ENCODE results near the gene MTOR.
A peak's percentile ranks its signal among the peaks of the same experiment; 100 is the strongest.
"Not testable (repeated sequence)": the region's sequence is repeated elsewhere in the genome, so short reads cannot be mapped to it uniquely, and the experiment has no call there.

The MTOR gene

GRCh38 chr1:11101347-11101746 lies 161.0 kb downstream of the MTOR start:
- TF ChIP-seq CTCF (IDR thresholded peaks at IDR 0.05; ENCODE audit: low read depth, low read length), result no peak
- no peak for DNase-seq (ENCODE audit: extremely low read depth, low read depth)

DNA sequence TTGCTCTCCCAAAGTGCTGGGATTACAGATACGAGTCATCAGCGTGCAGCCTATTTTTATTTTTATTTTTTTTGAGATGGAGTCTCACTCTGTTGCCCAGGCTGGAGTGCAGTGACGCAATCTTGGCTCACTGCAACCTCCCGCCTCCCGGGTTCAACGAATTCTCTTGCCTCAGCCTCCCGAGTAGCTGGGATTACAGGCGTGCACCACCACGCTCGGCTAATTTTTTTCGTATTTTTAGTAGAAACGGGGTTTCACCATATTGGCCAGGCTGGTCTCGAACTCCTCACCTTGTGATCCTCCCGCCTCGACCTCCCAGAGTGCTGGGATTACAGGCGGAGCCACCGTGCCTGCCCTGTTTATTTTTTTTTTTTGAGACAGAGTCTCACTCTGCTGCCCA lies 161.5 kb downstream of the MTOR start:
- not testable (repeated sequence) for DNase-seq (ENCODE audit: extremely low read depth, low read depth)

- no peak for TF ChIP-seq CTCF (IDR thresholded peaks at IDR 0.05; ENCODE audit: low read depth, low read length)
- no peak for DNase-seq (ENCODE audit: extremely low read depth, low read depth)
Measured at GRCh38 chr1:11100149-11100493, 162.2 kb downstream of the MTOR start.

DNA sequence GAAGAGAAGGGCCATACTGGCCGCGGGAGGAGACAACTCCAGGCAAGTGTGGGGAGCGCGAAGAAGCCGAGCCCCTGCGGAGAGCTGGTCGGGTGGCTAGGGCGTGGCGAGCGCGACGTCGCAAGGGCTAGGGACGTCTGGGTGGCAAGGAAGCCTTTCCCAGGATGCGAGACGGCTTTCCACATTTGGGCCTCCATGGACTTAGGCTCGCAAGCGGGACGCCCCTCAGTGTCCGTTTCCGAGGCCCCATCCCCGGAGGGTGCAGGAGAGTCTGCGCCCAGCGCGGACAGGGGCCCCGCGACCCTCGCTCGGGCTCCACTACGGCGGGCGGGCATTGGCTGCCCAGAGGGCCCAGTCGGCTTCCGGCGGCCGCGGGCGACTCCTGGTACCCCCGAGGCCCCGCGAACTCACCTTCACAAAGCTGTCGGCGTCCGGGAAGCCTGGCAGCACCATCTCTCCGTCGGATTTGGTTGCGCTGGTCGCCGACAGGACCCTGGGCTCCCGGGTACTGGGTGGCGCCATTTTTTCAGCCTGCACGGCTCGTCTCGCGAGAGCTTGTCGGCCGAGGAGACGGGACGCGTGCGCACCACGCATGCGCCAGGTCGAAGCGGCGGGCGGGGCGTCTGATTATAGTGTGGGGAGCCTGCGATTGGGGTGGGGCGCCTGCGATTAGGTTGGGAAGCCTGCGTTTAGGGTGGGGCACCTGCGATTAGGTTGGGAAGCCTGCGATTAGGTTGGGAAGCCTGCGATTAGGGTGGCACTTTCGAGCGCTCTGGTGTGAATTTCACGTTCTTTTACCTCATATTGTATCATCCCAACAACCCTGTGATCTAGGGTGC lies 162.8 kb downstream of the MTOR start, which contains the start of gene EXOSC10:
TSS of gene EXOSC10 (minus strand) at position 560 of the 839 bp plus-strand sequence. CDS start at position 522, 38 bp downstream.
- no peak for TF ChIP-seq CTCF (IDR thresholded peaks at IDR 0.05; ENCODE audit: low read depth, low read length)
- DNase-seq (ENCODE audit: extremely low read depth, low read depth), result peak; percentile 65

DNA sequence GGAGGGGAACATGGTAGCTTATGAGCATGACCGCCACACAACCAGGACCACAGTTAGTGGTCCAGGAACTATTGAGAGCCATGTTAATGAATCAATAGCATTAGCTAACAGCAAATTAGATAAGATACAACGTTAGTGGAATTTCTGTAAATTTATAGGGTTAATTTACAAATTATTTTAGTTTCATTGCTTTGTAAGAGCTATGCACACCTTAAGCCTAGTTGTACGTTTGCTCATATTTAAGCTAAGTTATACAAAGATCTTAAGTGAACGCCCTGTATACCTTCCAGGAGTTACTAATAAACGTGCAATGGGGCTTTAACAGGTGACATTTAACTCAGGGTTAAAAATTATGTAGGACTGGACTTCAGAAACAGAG lies 163.4 kb downstream of the MTOR start:
- TF ChIP-seq CTCF (IDR thresholded peaks at IDR 0.05; ENCODE audit: low read depth, low read length), result no peak
- DNase-seq (ENCODE audit: extremely low read depth, low read depth), result no peak

DNA sequence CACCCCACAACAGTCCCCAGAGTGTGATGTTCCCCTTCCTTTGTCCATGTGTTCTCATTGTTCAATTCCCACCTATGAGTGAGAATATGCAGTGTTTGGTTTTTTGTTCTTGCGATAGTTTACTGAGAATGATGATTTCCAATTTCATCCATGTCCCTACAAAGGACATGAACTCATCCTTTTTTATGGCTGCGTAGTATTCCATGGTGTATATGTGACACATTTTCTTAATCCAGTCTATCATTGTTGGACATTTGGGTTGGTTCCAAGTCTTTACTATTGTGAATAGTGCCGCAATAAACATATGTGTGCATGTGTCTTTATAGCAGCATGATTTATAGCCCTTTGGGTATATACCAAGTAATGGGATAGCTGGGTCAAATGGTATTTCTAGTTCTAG lies 178.6 kb downstream of the MTOR start:
- DNase-seq (ENCODE audit: extremely low read depth, low read depth), result not testable (repeated sequence)

DNA sequence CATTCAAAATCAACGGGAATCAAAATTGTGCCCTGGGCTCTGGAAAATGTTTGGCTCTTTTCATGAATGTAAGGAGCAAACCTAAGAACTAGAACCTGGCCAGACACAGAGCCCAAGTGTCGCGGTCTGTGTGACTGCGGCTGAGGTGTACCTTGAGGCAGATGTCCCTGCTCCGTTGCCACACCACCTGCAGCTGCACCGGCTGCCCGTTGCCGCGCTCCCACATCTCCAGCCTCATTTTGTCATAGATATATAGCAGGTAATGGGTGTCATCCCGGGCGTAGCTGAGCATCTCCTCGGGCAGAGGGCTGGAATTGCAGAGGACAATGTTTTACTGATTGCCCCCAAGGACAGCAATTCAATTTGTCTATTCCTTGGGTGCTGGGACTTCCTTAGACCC lies 181.4 kb downstream of the MTOR start:
- no peak for TF ChIP-seq CTCF (IDR thresholded peaks at IDR 0.05; ENCODE audit: low read depth, low read length)

DNA sequence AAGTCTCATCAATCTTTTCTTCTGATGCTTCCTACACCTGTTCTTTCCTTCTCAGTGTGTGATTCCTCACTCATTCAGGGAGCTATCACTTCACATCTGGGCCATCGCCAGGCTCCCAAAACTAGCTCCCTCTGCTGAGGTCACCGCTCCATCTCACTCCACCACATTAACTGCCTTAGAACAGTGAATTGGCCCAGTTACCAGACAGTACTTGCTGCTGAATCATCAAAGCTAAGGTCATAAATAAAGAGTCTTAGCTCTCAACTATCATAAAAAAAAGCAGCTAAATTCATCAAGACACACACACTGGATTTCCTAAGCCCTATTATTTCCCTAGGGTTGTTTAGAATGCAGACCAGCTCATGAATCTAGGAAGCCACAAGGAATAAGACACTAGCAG lies 183.7 kb downstream of the MTOR start:
- no peak for TF ChIP-seq CTCF (IDR thresholded peaks at IDR 0.05; ENCODE audit: low read depth, low read length)
- DNase-seq (ENCODE audit: extremely low read depth, low read depth), result no peak

More for the DNA sequence above, 181.4 kb downstream of the MTOR start:
- DNase-seq (ENCODE audit: extremely low read depth, low read depth), result no peak

- DNase-seq (ENCODE audit: extremely low read depth, low read depth), result not testable (repeated sequence)
Measured at GRCh38 chr1:11073398-11073797, 189.0 kb downstream of the MTOR start.
